Upper lobe of left lung (tissue), 4 donors: ENCODE data around the gene VWA5B2.

ENCODE experiments used
- CTCF ChIP-seq, 6 experiments: fragments of 450-650 bp in 4 of 6; fragments of 200-600 bp in 2 of 6; sonication (generic) in 2 of 6; IDR thresholded peaks; one replicate each; pipeline ENCODE4 v1.5.1; 2016 to 2019; ENCODE audit warnings: antibody characterized with exemption in 6 of 6
- POLR2A ChIP-seq, 4 donors: fragments of 450-650 bp; IDR thresholded peaks; one replicate each; pipeline ENCODE4 v1.5.1; 2016 to 2017; ENCODE audit warnings: antibody characterized with exemption in 4 of 4, mild to moderate bottlenecking in 2 of 4
- POLR2AphosphoS5 ChIP-seq, 2 donors: sonication (generic); formaldehyde crosslinking; IDR thresholded peaks; one replicate each; pipeline ENCODE4 v1.5.1; 2017; ENCODE audit warnings: antibody characterized with exemption in 2 of 2

GRCh38 chr3:184222521-184222920 is 6.9 kb upstream of the VWA5B2 start:
- no peak for TF ChIP-seq CTCF (IDR thresholded peaks at IDR 0.05)
- no peak for TF ChIP-seq POLR2A (IDR thresholded peaks at IDR 0.05)
- TF ChIP-seq POLR2AphosphoS5 (IDR thresholded peaks at IDR 0.05) = no peak
